NCI-H2107 (cell line): ENCODE measurements around the gene PAWR.
"Not testable (repeated sequence)": the region's sequence is repeated elsewhere in the genome, so short reads cannot be mapped to it uniquely, and the experiment has no call there.

Experiments used
- DNase-seq: peaks from one replicate; lab custom pipeline; 2025; lab: John Stamatoyannopoulos, UW

PAWR gene

GRCh38 chr12:79687711-79688260 lies 3.0 kb downstream of the PAWR start:
- DNase-seq: no peak

DNA sequence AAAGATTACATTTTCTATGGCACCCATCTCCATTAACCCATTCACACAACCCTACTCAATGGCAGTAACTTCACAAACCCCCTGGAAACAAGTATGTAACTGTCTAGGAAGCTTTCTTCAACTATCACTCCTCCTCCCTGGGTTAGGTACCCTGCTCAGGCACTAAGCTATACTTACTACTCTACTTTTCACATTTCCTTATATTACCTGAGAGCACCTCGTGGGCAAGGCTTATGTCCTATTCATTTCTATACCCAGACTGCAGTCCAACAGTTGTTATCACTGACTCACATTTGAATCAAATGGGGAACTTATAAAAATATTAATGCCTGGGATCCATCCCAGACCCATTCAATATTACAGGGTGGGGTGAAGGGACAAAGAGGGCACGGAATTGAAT lies 4.6 kb downstream of the PAWR start:
- DNase-seq: no peak

GRCh38 chr12:79685068-79685467 lies 5.7 kb downstream of the PAWR start:
- DNase-seq: no peak

- not testable (repeated sequence) for DNase-seq
Observed at GRCh38 chr12:79684338-79684737, 6.4 kb downstream of the PAWR start.

DNA sequence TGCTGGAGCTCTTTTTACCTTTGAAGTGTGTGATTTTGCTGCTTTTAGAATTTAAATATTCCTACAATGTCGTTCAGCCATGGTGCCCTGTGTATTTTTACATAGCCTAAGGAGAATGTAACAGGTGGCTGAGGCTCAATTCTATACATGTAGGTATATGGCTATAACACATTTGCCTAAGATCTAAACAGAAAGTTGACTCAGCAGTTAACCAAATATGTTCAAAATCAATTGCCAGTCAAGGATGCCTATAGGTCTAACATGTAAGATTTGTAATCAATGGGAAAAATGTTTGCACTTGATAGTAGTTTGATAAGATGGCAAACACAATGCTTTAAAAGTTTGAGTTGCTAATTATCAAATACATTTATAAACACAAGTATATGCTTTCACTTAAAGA lies 8.2 kb downstream of the PAWR start:
- DNase-seq: no peak

GRCh38 chr12:79681008-79681590 lies 9.7 kb downstream of the PAWR start:
- no peak for DNase-seq

DNA sequence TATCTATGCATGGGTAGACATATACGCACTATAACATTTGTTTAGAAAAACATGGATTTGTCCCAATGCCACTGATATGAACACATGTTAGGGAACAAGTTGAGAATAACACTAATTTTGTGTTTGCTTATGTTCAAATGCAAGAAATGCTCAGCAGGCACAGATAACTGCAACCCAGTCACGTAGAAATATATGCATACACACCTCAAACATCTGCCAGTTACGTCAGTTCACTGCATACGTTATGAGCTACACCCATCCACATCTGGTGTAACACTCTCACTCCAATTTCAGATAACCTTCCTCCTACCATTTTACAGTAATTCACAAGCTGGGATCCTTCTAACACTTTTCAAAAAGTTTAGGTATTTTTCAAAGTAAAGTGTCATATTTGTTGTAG lies 10.7 kb downstream of the PAWR start:
- no peak for DNase-seq

DNA sequence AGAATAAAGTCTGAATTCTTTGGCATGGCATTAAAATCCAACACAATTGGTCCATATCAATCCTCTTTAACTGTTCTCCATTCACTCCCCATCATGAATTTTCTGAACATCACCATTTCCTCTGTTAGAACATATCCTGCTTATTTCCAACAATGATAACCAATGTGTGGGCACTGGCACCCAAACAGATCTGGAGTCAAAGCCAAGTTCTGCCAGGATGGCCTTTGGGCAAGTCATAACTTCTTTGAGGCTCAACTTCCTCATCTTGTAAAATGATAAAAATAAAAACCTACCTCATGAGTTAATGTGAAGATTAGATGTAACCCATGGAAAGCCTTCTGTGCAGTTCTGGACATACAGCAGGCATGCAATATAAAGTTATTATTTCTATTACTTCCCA lies 12.5 kb downstream of the PAWR start:
- DNase-seq: no peak

DNA sequence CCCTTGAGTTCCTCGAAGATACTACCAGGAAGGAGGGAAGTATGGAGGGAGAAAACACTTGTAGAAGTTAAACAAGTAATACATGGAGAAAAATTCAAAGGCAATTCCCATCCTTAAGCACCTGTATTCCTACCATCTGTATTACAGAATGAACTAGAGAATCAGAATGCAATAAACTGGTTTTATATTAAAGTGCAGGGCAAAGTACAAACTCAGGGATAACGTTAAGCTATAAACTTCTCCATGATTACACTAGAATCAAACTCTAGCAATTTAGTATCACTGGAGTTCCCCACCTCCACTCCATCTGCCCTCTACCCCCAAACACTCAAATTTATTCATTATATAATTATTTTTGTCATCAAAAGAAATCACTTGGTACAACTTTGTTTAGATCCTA lies 13.1 kb downstream of the PAWR start:
- DNase-seq: no peak

- DNase-seq: no peak
Observed at GRCh38 chr12:79676579-79676978, 14.2 kb downstream of the PAWR start.

- no peak for DNase-seq
Observed at GRCh38 chr12:79674629-79675028, 16.1 kb downstream of the PAWR start.

GRCh38 chr12:79673354-79673753 lies 17.4 kb downstream of the PAWR start:
- peak; percentile 72 for DNase-seq

GRCh38 chr12:79668113-79668512 lies 22.7 kb downstream of the PAWR start:
- no peak for DNase-seq

DNA sequence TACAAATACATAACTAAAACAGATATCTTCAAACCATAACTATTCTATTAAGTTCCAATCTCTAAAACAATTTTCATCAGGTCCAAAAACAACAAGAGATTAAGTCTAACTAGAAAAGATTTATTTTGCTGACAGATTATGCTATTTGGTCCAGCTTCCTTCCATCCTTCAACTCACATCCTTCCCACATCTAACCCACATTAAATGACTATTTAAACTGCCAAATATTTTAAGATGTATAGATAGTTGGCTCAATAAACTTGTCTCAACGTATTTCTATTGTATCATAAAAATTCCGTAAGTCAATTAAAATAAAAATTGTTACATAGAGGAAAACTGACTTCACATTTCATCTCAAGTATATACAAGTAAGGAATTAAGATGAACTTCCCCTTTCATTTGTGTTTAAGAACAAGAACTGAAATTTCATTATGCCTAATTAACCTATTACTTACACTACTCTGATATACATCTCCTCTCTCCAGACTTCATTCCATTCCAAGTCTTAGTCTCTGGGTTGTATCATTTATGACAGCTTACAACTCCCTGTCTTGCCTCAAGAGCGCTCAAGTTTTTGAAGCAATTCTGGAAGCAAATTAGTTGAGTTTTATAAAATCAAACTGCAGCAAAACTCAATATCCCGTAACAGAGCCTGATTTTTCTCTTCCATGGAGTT lies 25.4 kb downstream of the PAWR start:
- DNase-seq: no peak

DNA sequence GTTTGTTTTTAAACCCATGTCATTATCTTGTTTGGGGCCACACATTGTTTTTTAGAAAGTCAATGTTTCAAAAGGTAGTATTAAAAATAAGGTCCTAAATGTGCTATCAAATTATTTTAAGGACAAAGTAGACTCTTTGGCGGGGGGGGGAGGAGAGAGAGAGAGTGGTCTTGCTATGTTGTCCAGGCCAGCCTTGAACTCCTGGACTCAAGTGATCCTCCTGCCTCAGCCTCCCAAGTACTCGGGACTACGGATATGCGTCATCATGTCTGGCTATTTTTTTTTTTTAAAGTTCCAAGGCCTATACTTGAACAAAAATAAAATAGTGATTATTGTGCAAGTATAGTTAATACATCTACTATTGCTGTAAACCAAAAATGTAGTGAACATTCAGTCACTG lies 26.2 kb downstream of the PAWR start:
- no peak for DNase-seq

GRCh38 chr12:79662046-79662811 lies 28.5 kb downstream of the PAWR start:
- no peak for DNase-seq

DNA sequence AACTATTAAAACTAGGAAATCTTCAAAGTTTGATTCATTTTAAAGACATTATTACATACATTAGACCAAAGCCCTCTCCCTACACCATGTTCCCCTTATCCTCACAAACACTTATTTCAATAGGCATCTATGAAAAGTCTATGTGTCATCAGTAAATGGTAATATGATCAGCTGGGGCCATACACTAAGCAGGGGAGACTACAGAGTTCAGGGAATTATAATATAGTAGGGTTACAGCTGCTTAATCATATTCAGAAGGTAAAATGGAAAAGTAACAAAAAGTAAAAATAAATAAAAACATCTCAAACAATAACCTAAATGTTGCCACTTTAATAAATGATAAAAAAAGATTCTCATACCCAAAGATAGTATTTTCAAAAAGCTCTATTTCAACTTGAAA lies 29.1 kb downstream of the PAWR start:
- no peak for DNase-seq

GRCh38 chr12:79659961-79660431 lies 30.8 kb downstream of the PAWR start:
- no peak for DNase-seq

DNA sequence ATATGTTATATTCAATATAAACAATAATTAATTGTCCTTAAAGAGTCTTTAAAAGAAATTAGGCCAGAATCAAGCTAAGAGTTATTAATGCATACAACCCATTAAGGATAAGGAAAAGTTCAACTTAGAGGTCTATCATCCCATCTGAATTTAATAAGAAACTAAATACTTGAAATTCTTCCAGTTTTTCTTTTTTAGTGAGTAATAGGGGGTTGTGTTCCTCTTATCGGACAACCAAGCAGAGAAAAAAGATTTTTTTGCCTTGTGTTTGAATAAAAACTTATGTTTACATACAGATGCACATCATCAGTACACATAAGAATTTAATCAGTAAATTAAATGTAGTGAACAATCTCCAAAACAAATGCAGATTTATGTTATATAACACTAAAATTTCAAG lies 32.5 kb downstream of the PAWR start:
- no peak for DNase-seq

DNA sequence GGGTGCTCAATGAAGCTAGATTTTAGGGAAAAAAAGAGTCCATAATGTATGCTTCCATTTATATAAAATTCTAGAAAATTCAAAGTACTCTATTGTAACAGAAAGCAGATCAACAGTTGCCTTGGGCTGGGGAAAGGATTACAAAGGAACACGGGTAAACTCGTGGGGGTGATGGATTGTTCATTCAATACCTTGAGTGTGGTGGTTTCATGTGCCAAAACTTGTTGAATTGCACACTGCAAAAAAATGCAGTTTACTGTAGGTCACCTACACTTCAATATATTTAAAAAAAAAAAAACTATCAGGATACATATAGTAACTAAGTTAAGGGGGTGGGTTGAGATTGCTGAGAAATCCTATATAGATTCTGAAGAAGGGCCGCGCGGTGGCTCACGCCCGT lies 33.6 kb downstream of the PAWR start:
- no peak for DNase-seq

- DNase-seq: no peak
Observed at GRCh38 chr12:79655036-79655435, 35.7 kb downstream of the PAWR start.

- DNase-seq: no peak
Observed at GRCh38 chr12:79652521-79652920, 38.2 kb downstream of the PAWR start.

GRCh38 chr12:79650440-79650839 lies 40.3 kb downstream of the PAWR start:
- DNase-seq: no peak
